Ovary (tissue), 3 donors: ENCODE data around the gene RSPH6A.

Source experiments
- POLR2A ChIP-seq: fragments of 450-650 bp; IDR thresholded peaks from one replicate; pipeline ENCODE4 v1.6.1; 2017; ENCODE audit warnings: antibody characterized with exemption, mild to moderate bottlenecking, moderate library complexity
- TF ChIP-seq, protein P1 (sequence below), 3 donors: fragments of 450-650 bp in 2 of 3; fragments of 200-600 bp in 1 of 3; IDR thresholded peaks; one replicate each; pipeline versions ENCODE4 v1.5.1 to v1.8.0; 2016 to 2022; ENCODE audit warnings: antibody characterized with exemption in 3 of 3, mild to moderate bottlenecking in 1 of 3
- donor health status: DM: no; HTN: no; CAD: no.

DNA sequence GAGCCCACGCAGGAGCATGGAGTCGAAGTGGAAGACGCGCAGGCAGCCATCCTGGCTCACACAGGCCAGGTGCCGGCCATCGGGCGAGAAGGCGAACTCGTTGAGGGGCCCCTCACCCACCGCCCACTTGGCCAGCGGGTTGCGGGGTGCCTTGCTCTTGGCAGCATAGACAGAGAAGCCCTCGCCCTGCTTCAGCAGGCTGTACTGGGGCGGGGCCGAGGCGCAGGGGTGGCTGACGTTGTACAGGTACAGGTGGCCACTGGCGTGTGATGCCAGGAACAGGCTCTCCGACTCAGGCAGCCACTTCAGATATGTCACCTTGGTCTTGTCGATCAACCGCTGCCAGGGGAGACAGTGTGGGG, 28.6 kb downstream of the RSPH6A start:
- TF ChIP-seq, protein P1, sequence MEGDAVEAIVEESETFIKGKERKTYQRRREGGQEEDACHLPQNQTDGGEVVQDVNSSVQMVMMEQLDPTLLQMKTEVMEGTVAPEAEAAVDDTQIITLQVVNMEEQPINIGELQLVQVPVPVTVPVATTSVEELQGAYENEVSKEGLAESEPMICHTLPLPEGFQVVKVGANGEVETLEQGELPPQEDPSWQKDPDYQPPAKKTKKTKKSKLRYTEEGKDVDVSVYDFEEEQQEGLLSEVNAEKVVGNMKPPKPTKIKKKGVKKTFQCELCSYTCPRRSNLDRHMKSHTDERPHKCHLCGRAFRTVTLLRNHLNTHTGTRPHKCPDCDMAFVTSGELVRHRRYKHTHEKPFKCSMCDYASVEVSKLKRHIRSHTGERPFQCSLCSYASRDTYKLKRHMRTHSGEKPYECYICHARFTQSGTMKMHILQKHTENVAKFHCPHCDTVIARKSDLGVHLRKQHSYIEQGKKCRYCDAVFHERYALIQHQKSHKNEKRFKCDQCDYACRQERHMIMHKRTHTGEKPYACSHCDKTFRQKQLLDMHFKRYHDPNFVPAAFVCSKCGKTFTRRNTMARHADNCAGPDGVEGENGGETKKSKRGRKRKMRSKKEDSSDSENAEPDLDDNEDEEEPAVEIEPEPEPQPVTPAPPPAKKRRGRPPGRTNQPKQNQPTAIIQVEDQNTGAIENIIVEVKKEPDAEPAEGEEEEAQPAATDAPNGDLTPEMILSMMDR (IDR thresholded peaks at IDR 0.05), result no peak
- no peak for TF ChIP-seq POLR2A
